Measurements from ENCODE around the gene SLAMF1.

DNA sequence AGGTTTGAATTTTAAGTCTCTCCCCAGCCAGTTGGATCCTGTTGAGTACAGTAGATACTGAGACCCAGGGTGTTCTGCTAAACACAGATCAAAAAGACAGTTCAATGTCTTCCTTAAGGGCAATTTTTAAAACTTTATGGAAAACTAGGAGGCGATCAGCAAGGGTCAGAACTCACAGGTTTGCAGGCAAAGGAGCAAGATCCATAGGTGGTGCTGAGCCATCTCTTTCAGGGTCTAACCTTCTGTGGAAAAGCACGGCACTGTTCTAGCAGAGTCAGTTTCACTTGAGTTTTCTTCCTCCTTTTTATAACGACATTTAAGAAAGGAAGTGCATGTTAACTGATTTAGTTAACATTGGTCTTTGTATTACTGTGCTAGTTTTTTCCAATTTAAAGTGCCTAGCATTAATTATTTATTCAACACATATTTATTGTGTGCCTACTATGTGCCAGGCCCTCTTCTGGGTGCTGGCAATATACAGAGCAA is 67.6 kb downstream of the SLAMF1 start, which contains the start of gene CD84:
- TF ChIP-seq RXRA (IDR thresholded peaks at IDR 0.05) (no peak), FOXA2 (IDR thresholded peaks at IDR 0.05) (no peak), GABPA (IDR thresholded peaks at IDR 0.05 in 1 of 2, conservative IDR thresholded peaks at IDR 0.05 in 1 of 2) (no peak), SP1 (IDR thresholded peaks at IDR 0.05) (no peak), TAF1 (conservative IDR thresholded peaks at IDR 0.05) (no peak), YY1 (IDR thresholded peaks at IDR 0.05) (no peak), EGR1 (IDR thresholded peaks at IDR 0.05; ENCODE audit: low read depth in 2 of 2) (no peak), JUND (IDR thresholded peaks at IDR 0.05) (no peak)
- TF ChIP-seq, protein P1, sequence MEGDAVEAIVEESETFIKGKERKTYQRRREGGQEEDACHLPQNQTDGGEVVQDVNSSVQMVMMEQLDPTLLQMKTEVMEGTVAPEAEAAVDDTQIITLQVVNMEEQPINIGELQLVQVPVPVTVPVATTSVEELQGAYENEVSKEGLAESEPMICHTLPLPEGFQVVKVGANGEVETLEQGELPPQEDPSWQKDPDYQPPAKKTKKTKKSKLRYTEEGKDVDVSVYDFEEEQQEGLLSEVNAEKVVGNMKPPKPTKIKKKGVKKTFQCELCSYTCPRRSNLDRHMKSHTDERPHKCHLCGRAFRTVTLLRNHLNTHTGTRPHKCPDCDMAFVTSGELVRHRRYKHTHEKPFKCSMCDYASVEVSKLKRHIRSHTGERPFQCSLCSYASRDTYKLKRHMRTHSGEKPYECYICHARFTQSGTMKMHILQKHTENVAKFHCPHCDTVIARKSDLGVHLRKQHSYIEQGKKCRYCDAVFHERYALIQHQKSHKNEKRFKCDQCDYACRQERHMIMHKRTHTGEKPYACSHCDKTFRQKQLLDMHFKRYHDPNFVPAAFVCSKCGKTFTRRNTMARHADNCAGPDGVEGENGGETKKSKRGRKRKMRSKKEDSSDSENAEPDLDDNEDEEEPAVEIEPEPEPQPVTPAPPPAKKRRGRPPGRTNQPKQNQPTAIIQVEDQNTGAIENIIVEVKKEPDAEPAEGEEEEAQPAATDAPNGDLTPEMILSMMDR (IDR thresholded peaks at IDR 0.05; ENCODE audit: low read depth, low read length, missing input control) = no peak
- TF ChIP-seq, protein P2, sequence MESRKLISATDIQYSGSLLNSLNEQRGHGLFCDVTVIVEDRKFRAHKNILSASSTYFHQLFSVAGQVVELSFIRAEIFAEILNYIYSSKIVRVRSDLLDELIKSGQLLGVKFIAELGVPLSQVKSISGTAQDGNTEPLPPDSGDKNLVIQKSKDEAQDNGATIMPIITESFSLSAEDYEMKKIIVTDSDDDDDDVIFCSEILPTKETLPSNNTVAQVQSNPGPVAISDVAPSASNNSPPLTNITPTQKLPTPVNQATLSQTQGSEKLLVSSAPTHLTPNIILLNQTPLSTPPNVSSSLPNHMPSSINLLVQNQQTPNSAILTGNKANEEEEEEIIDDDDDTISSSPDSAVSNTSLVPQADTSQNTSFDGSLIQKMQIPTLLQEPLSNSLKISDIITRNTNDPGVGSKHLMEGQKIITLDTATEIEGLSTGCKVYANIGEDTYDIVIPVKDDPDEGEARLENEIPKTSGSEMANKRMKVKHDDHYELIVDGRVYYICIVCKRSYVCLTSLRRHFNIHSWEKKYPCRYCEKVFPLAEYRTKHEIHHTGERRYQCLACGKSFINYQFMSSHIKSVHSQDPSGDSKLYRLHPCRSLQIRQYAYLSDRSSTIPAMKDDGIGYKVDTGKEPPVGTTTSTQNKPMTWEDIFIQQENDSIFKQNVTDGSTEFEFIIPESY (IDR thresholded peaks at IDR 0.05) = no peak
- TF ChIP-seq, protein P3, sequence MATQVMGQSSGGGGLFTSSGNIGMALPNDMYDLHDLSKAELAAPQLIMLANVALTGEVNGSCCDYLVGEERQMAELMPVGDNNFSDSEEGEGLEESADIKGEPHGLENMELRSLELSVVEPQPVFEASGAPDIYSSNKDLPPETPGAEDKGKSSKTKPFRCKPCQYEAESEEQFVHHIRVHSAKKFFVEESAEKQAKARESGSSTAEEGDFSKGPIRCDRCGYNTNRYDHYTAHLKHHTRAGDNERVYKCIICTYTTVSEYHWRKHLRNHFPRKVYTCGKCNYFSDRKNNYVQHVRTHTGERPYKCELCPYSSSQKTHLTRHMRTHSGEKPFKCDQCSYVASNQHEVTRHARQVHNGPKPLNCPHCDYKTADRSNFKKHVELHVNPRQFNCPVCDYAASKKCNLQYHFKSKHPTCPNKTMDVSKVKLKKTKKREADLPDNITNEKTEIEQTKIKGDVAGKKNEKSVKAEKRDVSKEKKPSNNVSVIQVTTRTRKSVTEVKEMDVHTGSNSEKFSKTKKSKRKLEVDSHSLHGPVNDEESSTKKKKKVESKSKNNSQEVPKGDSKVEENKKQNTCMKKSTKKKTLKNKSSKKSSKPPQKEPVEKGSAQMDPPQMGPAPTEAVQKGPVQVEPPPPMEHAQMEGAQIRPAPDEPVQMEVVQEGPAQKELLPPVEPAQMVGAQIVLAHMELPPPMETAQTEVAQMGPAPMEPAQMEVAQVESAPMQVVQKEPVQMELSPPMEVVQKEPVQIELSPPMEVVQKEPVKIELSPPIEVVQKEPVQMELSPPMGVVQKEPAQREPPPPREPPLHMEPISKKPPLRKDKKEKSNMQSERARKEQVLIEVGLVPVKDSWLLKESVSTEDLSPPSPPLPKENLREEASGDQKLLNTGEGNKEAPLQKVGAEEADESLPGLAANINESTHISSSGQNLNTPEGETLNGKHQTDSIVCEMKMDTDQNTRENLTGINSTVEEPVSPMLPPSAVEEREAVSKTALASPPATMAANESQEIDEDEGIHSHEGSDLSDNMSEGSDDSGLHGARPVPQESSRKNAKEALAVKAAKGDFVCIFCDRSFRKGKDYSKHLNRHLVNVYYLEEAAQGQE (IDR thresholded peaks at IDR 0.05) = no peak
